ENCODE results near the gene MYCL. TPM values are rescaled to one million over a fixed set of nuclear protein-coding genes. Genes with fewer than 3 reads are reported as not detected.

MYCL gene
- polyA plus RNA-seq, 1 experiment: 0.77 TPM

DNA sequence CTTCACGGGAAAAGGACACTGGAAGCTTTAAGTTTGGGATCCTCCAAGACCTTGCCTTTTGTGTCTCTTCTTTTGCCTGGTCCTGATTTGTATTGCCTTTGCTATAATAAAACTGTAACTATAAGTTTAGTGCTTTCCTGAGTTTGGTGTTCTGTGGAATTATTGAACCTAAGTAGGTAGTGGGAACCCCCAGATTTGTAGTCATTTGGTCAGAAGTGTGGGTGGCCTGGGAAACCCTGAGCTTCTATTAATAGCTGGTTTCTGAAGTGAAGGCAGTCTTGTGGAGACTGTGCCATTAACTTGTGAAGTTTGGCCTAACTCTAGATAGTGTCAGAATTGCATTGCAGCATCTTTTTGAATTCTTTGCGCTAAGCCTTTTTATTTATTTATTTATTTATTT is 6.8 kb upstream of the MYCL start:
- Histone ChIP-seq H3K27me3 (ENCODE audit: control insufficient read depth, insufficient read depth, low read length) (peaks cover 8% of the 10 kb centered on the region), H3K27ac (ENCODE audit: low read depth, low read length) (no peak overlapping the region), H3K9me3 (ENCODE audit: control insufficient read depth, insufficient read depth, low read length) (peaks cover 8% of the 10 kb centered on the region), H3K4me3 (ENCODE audit: low read depth, low read length) (no peak overlapping the region)
- POLR2A ChIA-PET: interaction anchor here (0.6 kb wide), 1 partner anchor 25 kb away, joined by 7 read pairs; no protein-coding TSS in a partner anchor
- DNase-seq (ENCODE audit: low read depth, low spot score): no peak
- CTCF ChIA-PET: no interaction called here
- no peak for TF ChIP-seq CTCF (IDR thresholded peaks at IDR 0.05; ENCODE audit: low read depth, low read length)

DNA sequence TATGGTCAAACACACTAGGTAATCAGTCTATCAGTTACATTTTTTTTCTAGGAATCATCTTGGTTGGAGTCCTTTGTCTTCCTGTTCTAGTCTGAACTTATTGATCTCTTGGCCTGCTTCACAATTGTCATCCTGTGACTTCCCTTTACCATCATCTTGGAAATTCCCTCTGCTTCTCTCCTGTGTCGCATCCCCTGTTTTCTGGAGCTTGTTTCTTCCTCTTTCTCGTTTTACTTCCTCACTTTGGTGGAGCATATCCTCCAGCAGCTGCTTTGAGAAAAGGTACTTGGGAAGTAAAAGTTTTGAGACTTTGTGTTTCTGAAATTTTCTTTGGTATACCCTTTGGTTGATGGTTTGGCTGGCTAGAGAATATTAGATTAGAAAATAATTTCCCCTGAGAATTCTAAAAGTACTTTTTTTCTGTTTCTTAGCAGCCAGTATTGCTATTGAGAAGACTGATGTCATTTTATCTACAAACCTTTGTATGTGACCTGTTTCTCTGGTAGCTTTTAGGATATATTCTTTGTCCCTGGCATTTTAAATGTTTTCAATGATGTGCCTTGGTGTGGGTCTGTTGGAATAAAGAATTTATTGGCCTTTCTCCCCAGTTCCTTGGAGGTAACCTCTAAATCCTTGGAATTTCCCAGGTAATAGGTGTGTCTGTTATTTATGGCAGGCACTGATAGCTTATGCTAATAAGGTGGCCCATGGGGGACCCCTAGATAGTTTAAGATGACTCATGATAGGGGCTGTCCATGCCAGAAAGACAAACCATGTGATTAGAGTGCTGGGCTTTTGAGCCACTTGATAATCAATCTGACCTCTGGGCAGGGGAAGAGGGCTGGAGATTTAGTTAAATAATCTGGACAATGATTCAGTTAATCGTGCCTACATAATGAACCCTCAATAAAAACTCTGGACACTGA is 6.1 kb upstream of the MYCL start:
- POLR2A ChIA-PET: interaction anchor here (0.6 kb wide), 1 partner anchor 24 kb away, joined by 7 read pairs; no protein-coding TSS in a partner anchor
- no peak for DNase-seq (ENCODE audit: low read depth, low spot score)
- Histone ChIP-seq H3K4me3 (ENCODE audit: low read depth, low read length) (no peak overlapping the region), H3K27me3 (ENCODE audit: control insufficient read depth, insufficient read depth, low read length) (peaks cover 15% of the 10 kb centered on the region), H3K27ac (ENCODE audit: low read depth, low read length) (no peak overlapping the region), H3K9me3 (ENCODE audit: control insufficient read depth, insufficient read depth, low read length) (peaks cover 8% of the 10 kb centered on the region)
- TF ChIP-seq CTCF (IDR thresholded peaks at IDR 0.05; ENCODE audit: low read depth, low read length): no peak
- CTCF ChIA-PET: interaction anchor here (0.5 to 1.7 kb wide), 2 partner anchors 12 to 48 kb away, joined by 5 to 11 read pairs; no protein-coding TSS in a partner anchor

DNA sequence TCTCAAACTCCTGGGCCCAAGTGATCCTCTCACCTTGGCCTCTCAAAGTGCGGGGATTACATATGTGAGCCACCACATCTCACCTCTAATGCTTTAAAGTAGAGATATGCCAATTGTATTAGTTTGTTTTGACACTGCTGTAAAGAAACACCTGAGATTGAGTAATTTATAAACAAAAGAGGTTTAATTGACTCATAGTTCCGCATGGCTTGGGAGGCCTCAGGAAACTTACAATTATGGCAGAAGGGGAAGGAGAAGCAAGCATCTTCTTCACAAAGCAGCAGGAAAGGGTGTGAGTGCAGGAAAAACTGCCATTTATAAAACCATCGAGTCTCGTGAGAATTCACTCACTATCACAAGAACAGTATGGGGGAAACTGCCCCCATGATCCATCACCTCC is 3.5 kb upstream of the MYCL start:
- Histone ChIP-seq H3K27ac (ENCODE audit: low read depth, low read length) (no peak overlapping the region), H3K9me3 (ENCODE audit: control insufficient read depth, insufficient read depth, low read length) (peaks cover 8% of the 10 kb centered on the region), H3K4me3 (ENCODE audit: low read depth, low read length) (no peak overlapping the region), H3K27me3 (ENCODE audit: control insufficient read depth, insufficient read depth, low read length) (peaks cover 20% of the 10 kb centered on the region)
- POLR2A ChIA-PET: no interaction called here
- TF ChIP-seq CTCF (IDR thresholded peaks at IDR 0.05; ENCODE audit: low read depth, low read length): no peak
- DNase-seq (ENCODE audit: low read depth, low spot score): no peak
- CTCF ChIA-PET: no interaction called here

GRCh38 chr1:39902460-39902807 is 717 bp upstream of the MYCL start:
- peaks cover 21% of the 10 kb centered on the region for H3K27me3 ChIP-seq (ENCODE audit: control insufficient read depth, insufficient read depth, low read length)

More at GRCh38 chr1:39902460-39902807, 717 bp upstream of the MYCL start:
- DNase-seq (ENCODE audit: low read depth, low spot score): no peak
- ChIA-PET POLR2A (interaction anchor here (0.7 to 1.5 kb wide), 2 partner anchors 9 to 25 kb away, joined by 5 to 7 read pairs; no protein-coding TSS in a partner anchor), CTCF (interaction anchor here (0.6 to 4.7 kb wide), 33 partner anchors 8 to 437 kb away, joined by 3 to 40 read pairs (median 4); partner anchors contain the start of genes CAP1 and MFSD2A)
- TF ChIP-seq CTCF (IDR thresholded peaks at IDR 0.05; ENCODE audit: low read depth, low read length): no peak
- Histone ChIP-seq H3K27ac (ENCODE audit: low read depth, low read length) (no peak overlapping the region), H3K4me3 (ENCODE audit: low read depth, low read length) (peak overlapping the region; percentile 66), H3K9me3 (ENCODE audit: control insufficient read depth, insufficient read depth, low read length) (no peaks in the 10 kb centered on the region; the same call in 1 of the 2 replicates)
